GM12891 (cell line): ENCODE measurements around the gene SLX4IP.

ENCODE experiments used
- PAX5 ChIP-seq: IDR thresholded peaks from 2 replicates; pipeline ENCODE4 v1.6.1; 2011; ENCODE audit warnings: low read length, moderate library complexity, mild to moderate bottlenecking; ENCODE audit not compliant: insufficient read depth, severe bottlenecking
- POLR2A ChIP-seq: IDR thresholded peaks from 2 replicates; pipeline ENCODE4 v1.6.1; 2011; ENCODE audit warnings: low read depth, low read length, control low read depth
- POLR2AphosphoS5 ChIP-seq: IDR thresholded peaks from 2 replicates; pipeline ENCODE4 v1.6.1; 2011; ENCODE audit warnings: low read depth, low read length, control low read depth
- POU2F2 ChIP-seq: IDR thresholded peaks from 2 replicates; pipeline ENCODE4 v1.6.1; 2011; ENCODE audit warnings: low read depth, mild to moderate bottlenecking, control low read depth, low read length, moderate library complexity
- SPI1 ChIP-seq: IDR thresholded peaks from 2 replicates; pipeline ENCODE4 v1.6.1; 2011; ENCODE audit warnings: low read depth, low read length, control low read depth
- TAF1 ChIP-seq: IDR thresholded peaks from 2 replicates; pipeline ENCODE4 v1.6.1; 2011; ENCODE audit warnings: low read depth, low read length, control low read depth

DNA sequence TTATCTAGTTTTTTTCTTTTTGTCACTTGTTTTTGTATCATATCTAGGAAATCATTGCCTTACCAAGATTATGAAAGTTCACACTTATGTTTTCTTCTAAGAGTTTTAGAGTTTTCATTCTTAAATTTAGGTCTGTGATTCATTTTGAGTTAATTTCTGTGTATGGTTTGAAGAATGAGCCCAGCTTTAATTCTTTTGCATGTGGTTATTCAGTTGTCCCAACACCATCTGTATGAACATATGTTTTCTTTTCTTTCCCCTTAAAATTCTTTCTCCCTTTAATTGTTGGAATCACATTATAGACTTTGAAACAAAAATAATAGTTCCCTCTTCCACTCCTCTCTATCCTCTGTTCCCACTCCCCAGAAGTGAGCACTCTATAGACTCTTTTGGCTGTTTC, 85.4 kb downstream of the SLX4IP start:
- TF ChIP-seq POLR2A (no peak), TAF1 (no peak), POLR2AphosphoS5 (no peak), POU2F2 (no peak), PAX5 (no peak), SPI1 (no peak)
